ENCODE measurements around the gene KANSL2. TPM values are rescaled to one million over a fixed set of nuclear protein-coding genes. Genes with fewer than 3 reads are reported as not detected.
"Not testable (repeated sequence)": the region's sequence is repeated elsewhere in the genome, so short reads cannot be mapped to it uniquely, and the experiment has no call there.

KANSL2 gene
- polyA plus RNA-seq, 2 of the 4 experiments (the other 2 are of a cell fraction), result 30.3 to 62.8 TPM

GRCh38 chr12:48720737-48721136 is 38.7 kb upstream of the KANSL2 start:
- CTCF ChIA-PET; ATAC-seq; H3K4me1 ChIP-seq; POLR2A ChIA-PET; H3K27ac ChIP-seq; DNase-seq (ENCODE audit: low read depth in 1 of 2, low spot score in 1 of 2); FAIRE-seq; H3K4me2 ChIP-seq; H3K4me3 ChIP-seq: not testable (repeated sequence)
- WGBS (ENCODE audit: missing lambda C conversion rate), result 68% methylated on average over 1 of the region's 1 CpG
- peaks cover 23% of the 10 kb centered on the region for H3K9me3 ChIP-seq

DNA sequence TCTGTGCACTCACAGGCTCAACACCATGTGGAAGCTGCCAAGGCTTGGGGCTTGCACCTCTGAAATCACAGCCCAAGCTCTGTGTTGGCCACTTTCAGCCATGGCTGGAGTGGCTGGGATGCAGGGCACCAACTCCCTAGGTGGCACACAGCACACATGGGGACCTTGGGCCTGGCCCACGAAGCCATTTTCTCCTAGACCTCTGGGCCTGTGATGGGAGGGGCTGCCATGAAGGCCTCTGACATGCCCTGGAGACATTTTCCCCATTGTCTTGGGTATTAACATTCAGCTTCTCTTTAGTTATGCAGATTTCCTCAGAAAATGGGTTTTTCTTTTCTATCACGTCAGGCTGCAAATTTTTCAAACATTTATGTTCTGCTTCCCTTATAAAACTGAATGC is 38.1 kb upstream of the KANSL2 start:
- H3K27ac ChIP-seq; POLR2A ChIA-PET; H3K4me2 ChIP-seq; FAIRE-seq; ATAC-seq; H3K4me1 ChIP-seq; H3K4me3 ChIP-seq; DNase-seq (ENCODE audit: low read depth in 1 of 2, low spot score in 1 of 2): not testable (repeated sequence)
- H3K9me3 ChIP-seq, result peaks cover 23% of the 10 kb centered on the region
- 42% methylated on average over 2 of the region's 2 CpGs for WGBS (ENCODE audit: missing lambda C conversion rate)
- CTCF ChIA-PET, result interaction anchor here (0.8 kb wide), 1 partner anchor 33 kb away, joined by 3 read pairs; no protein-coding TSS in a partner anchor

- H3K4me3 ChIP-seq; H3K27ac ChIP-seq; DNase-seq (ENCODE audit: low read depth in 1 of 2, low spot score in 1 of 2); POLR2A ChIA-PET; H3K4me2 ChIP-seq; FAIRE-seq; ATAC-seq: not testable (repeated sequence)
- H3K9me3 ChIP-seq, result peaks cover 23% of the 10 kb centered on the region
- 83% methylated on average over 4 of the region's 4 CpGs for WGBS (ENCODE audit: missing lambda C conversion rate)
- peaks cover 12% of the 10 kb centered on the region for H3K4me1 ChIP-seq
- CTCF ChIA-PET, result interaction anchor here (1.2 to 1.4 kb wide), 2 partner anchors 8 to 96 kb away, joined by 4 read pairs; a partner anchor contains a TSS
- TF ChIP-seq MAFK (IDR thresholded peaks at IDR 0.05; ENCODE audit: partially characterized antibody), result peak; percentile 36
Measured at GRCh38 chr12:48719002-48719401, 37.0 kb upstream of the KANSL2 start.

GRCh38 chr12:48717252-48717695 is 35.2 kb upstream of the KANSL2 start:
- Histone ChIP-seq H3K4me1 (peaks cover 18% of the 10 kb centered on the region), H3K4me3 (peak overlapping the region; percentile 72), H3K4me2 (peak overlapping the region; percentile 91), H3K9me3 (peaks cover 23% of the 10 kb centered on the region), H3K27ac (peak overlapping the region; percentile 93)
- FAIRE-seq (no peak), DNase-seq (ENCODE audit: low read depth in 1 of 2, low spot score in 1 of 2) (peak in 1 of 2 experiments; percentile 27), ATAC-seq (peak in 1 of 2 experiments; percentile 1; a peak in 3 of 6 replicates)
- TF ChIP-seq CHD4 (IDR thresholded peaks at IDR 0.05; ENCODE audit: borderline replicate concordance) (peak; percentile 91; the same call in 1 of the 2 replicates), RAD21 (conservative IDR thresholded peaks at IDR 0.05 in 1 of 2, IDR thresholded peaks at IDR 0.05 in 1 of 2) (no peak), FOSB (CRISPR knock-in tag; IDR thresholded peaks at IDR 0.05) (no peak), RNF2 (IDR thresholded peaks at IDR 0.05; ENCODE audit: borderline replicate concordance, low read depth) (no peak), ZC3H11A (IDR thresholded peaks at IDR 0.05) (no peak), SREBF2 (IDR thresholded peaks at IDR 0.05) (no peak), HOXB13 (CRISPR knock-in tag; IDR thresholded peaks at IDR 0.05; ENCODE audit: low read depth) (no peak), CHD2 (IDR thresholded peaks at IDR 0.05; ENCODE audit: low read length, partially characterized antibody) (no peak), HDAC2 (IDR thresholded peaks at IDR 0.05) (no peak), TP53 (CRISPR knock-in tag; IDR thresholded peaks at IDR 0.05) (no peak), E2F6 (IDR thresholded peaks at IDR 0.05; ENCODE audit: borderline replicate concordance, low read depth) (no peak), EHF (CRISPR knock-in tag; IDR thresholded peaks at IDR 0.05) (no peak), HMGXB4 (CRISPR knock-in tag; IDR thresholded peaks at IDR 0.05; ENCODE audit: borderline replicate concordance) (0 out of 2 replicates have a peak, but pooled peaks have one; percentile 26), TFCP2L1 (CRISPR knock-in tag; IDR thresholded peaks at IDR 0.05) (no peak), CEBPB (IDR thresholded peaks at IDR 0.05) (no peak), REST (IDR thresholded peaks at IDR 0.05) (no peak), HOXB5 (CRISPR knock-in tag; IDR thresholded peaks at IDR 0.05) (0 out of 2 replicates have a peak, but pooled peaks have one; percentile 8), PHF8 (IDR thresholded peaks at IDR 0.05; ENCODE audit: borderline replicate concordance, low read depth) (peak; percentile 6)
- TF ChIP-seq, protein P1, sequence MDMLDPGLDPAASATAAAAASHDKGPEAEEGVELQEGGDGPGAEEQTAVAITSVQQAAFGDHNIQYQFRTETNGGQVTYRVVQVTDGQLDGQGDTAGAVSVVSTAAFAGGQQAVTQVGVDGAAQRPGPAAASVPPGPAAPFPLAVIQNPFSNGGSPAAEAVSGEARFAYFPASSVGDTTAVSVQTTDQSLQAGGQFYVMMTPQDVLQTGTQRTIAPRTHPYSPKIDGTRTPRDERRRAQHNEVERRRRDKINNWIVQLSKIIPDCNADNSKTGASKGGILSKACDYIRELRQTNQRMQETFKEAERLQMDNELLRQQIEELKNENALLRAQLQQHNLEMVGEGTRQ (IDR thresholded peaks at IDR 0.05), result no peak
- TF ChIP-seq, protein P2, sequence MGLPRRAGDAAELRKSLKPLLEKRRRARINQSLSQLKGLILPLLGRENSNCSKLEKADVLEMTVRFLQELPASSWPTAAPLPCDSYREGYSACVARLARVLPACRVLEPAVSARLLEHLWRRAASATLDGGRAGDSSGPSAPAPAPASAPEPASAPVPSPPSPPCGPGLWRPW (IDR thresholded peaks at IDR 0.05), result no peak
- whole genome bisulfite sequencing (ENCODE audit: missing lambda C conversion rate), result 9% methylated on average over 21 of the region's 21 CpGs
- POLR2A ChIA-PET, result interaction anchor here (1.0 kb wide), 1 partner anchor 9 kb away, joined by 3 read pairs; no protein-coding TSS in a partner anchor
- CTCF ChIA-PET, result interaction anchor here (1.2 to 1.5 kb wide), 2 partner anchors 36 to 78 kb away, joined by 3 to 5 read pairs; no protein-coding TSS in a partner anchor

Measured in A549 (cell line).